H9 (cell line): Measurements from ENCODE around the gene SPINK6. TPM values are rescaled to one million over a fixed set of nuclear protein-coding genes. Genes with fewer than 3 reads are reported as not detected.

Source experiments
- DNase-seq: peaks from one replicate; pipeline ENCODE4 v3.0.0-alpha.2; 2017
- H2AFZ ChIP-seq: one replicate; pipeline ENCODE4 v1.6.1; 2013; ENCODE audit warnings: mild to moderate bottlenecking, low read length, control low read depth, moderate library complexity
- H2AK5ac ChIP-seq: 2 replicates; pipeline ENCODE4 v1.6.1; 2013; ENCODE audit warnings: low read length, control low read depth, mixed read lengths; ENCODE audit not compliant: insufficient read length
- H2BK120ac ChIP-seq: one replicate; pipeline ENCODE4 v1.6.1; 2013; ENCODE audit warnings: low read depth, mild to moderate bottlenecking, low read length, control low read depth, inconsistent platforms; ENCODE audit not compliant: poor library complexity, severe bottlenecking
- H2BK12ac ChIP-seq: 2 replicates; pipeline ENCODE4 v1.6.1; 2013; ENCODE audit warnings: low read length, control low read depth, mixed read lengths, low read depth; ENCODE audit not compliant: insufficient read length
- H2BK15ac ChIP-seq: 2 replicates; pipeline ENCODE4 v1.6.1; 2013; ENCODE audit warnings: low read depth, low read length, control low read depth
- H2BK20ac ChIP-seq: one replicate; pipeline ENCODE4 v1.6.1; 2013; ENCODE audit warnings: low read depth, mild to moderate bottlenecking, low read length, control low read depth, inconsistent platforms; ENCODE audit not compliant: poor library complexity, severe bottlenecking
- H2BK5ac ChIP-seq: 2 replicates; pipeline ENCODE4 v1.6.1; 2013; ENCODE audit warnings: low read length, control low read depth, mixed read lengths; ENCODE audit not compliant: insufficient read length
- H3K14ac ChIP-seq: 2 replicates; pipeline ENCODE4 v1.6.1; 2013; ENCODE audit warnings: low read length, control low read depth; ENCODE audit not compliant: insufficient read depth
- H3K18ac ChIP-seq: 2 replicates; pipeline ENCODE4 v1.6.1; 2013; ENCODE audit warnings: low read depth, mild to moderate bottlenecking, mixed read lengths, low read length, control low read depth; ENCODE audit not compliant: insufficient read length
- H3K23ac ChIP-seq: 2 replicates; pipeline ENCODE4 v1.6.1; 2013; ENCODE audit warnings: low read length, control low read depth, mixed read lengths, low read depth; ENCODE audit not compliant: insufficient read length
- H3K23me2 ChIP-seq: 2 replicates; pipeline ENCODE4 v1.6.1; 2013; ENCODE audit warnings: low read depth, mild to moderate bottlenecking, mixed read lengths, low read length, control low read depth; ENCODE audit not compliant: insufficient read length, poor library complexity, severe bottlenecking
- H3K27ac ChIP-seq: 2 replicates; pipeline ENCODE4 v1.5.1; 2013; ENCODE audit warnings: low read length, control low read depth, mixed read lengths, low read depth; ENCODE audit not compliant: insufficient read length
- H3K27me3 ChIP-seq: 2 replicates; pipeline ENCODE4 v1.6.1; 2013; ENCODE audit warnings: low read length, control low read depth, inconsistent platforms; ENCODE audit not compliant: insufficient read depth
- H3K4ac ChIP-seq: 2 replicates; pipeline ENCODE4 v1.6.1; 2013; ENCODE audit warnings: low read depth, mild to moderate bottlenecking, control low read depth, inconsistent platforms, low read length, moderate library complexity
- H3K4me1 ChIP-seq: 2 replicates; pipeline ENCODE4 v1.6.1; 2013; ENCODE audit warnings: low read length, control low read depth, inconsistent platforms; ENCODE audit not compliant: insufficient read depth
- H3K4me2 ChIP-seq: 2 replicates; pipeline ENCODE4 v1.6.1; 2013; ENCODE audit warnings: low read length, control low read depth, mixed read lengths; ENCODE audit not compliant: insufficient read length, insufficient read depth
- H3K56ac ChIP-seq: 2 replicates; pipeline ENCODE4 v1.6.1; 2013; ENCODE audit warnings: low read depth, mild to moderate bottlenecking, mixed read lengths, low read length, control low read depth; ENCODE audit not compliant: insufficient read length
- H3K79me1 ChIP-seq: 2 replicates; pipeline ENCODE4 v1.6.1; 2013; ENCODE audit warnings: low read depth, mild to moderate bottlenecking, moderate library complexity, low read length, control low read depth, inconsistent platforms; ENCODE audit not compliant: insufficient read depth, poor library complexity, severe bottlenecking
- H3K79me2 ChIP-seq: 2 replicates; pipeline ENCODE4 v1.6.1; 2013; ENCODE audit warnings: low read length, control low read depth, inconsistent platforms; ENCODE audit not compliant: insufficient read depth
- H3K9ac ChIP-seq: 2 replicates; pipeline ENCODE4 v1.6.1; 2013; ENCODE audit warnings: low read length, control low read depth, mixed read lengths; ENCODE audit not compliant: insufficient read length; ENCODE audit errors: extremely low read depth
- H3K9me3 ChIP-seq: one replicate; pipeline ENCODE4 v1.6.1; 2013; ENCODE audit warnings: low read depth, low read length, inconsistent platforms; ENCODE audit not compliant: control insufficient read depth
- H3T11ph ChIP-seq: one replicate; pipeline ENCODE4 v1.6.1; 2013; ENCODE audit warnings: mild to moderate bottlenecking, low read length, control low read depth, inconsistent platforms
- H4K20me1 ChIP-seq: one replicate; pipeline ENCODE4 v1.6.1; 2013; ENCODE audit not compliant: control insufficient read depth, insufficient read length, insufficient read depth
- H4K5ac ChIP-seq: 2 replicates; pipeline ENCODE4 v1.6.1; 2013; ENCODE audit warnings: low read depth, mild to moderate bottlenecking, mixed read lengths, low read length, control low read depth; ENCODE audit not compliant: insufficient read length
- H4K8ac ChIP-seq: replicated peaks from 2 replicates; pipeline ENCODE4 v1.6.1; 2013; ENCODE audit warnings: low read length, control low read depth, mixed read lengths, low read depth; ENCODE audit not compliant: insufficient read length
- H4K91ac ChIP-seq: 2 replicates; pipeline ENCODE4 v1.6.1; 2013; ENCODE audit warnings: low read depth, mild to moderate bottlenecking, moderate library complexity, mixed read lengths, low read length, control low read depth; ENCODE audit not compliant: insufficient read length
- H3K27ac Mint-ChIP-seq, 3 experiments: 2 replicates in 2 of 3; 3 replicates in 1 of 3; pipeline ENCODE4 v1.8.0; 2020 to 2021; ENCODE audit warnings: mixed read lengths in 3 of 3, mild to moderate bottlenecking in 1 of 3, moderate library complexity in 1 of 3
- H3K27me3 Mint-ChIP-seq: 2 replicates; pipeline ENCODE4 v1.8.0; 2021; ENCODE audit warnings: low read depth, mild to moderate bottlenecking, moderate library complexity, mixed read lengths
- H3K36me3 Mint-ChIP-seq, 3 experiments: 2 replicates in 2 of 3; 3 replicates in 1 of 3; pipeline ENCODE4 v1.8.0; 2020 to 2021; ENCODE audit warnings: low read depth in 3 of 3, mixed read lengths in 3 of 3; ENCODE audit not compliant: insufficient read depth in 1 of 3
- H3K4me1 Mint-ChIP-seq, 2 experiments: 2 replicates each; pipeline ENCODE4 v1.8.0; 2020; ENCODE audit warnings: mixed read lengths in 2 of 2
- H3K4me3 Mint-ChIP-seq, 2 experiments: 2 replicates in 1 of 2; 3 replicates in 1 of 2; pipeline ENCODE4 v1.8.0; 2020 to 2021; ENCODE audit warnings: mild to moderate bottlenecking in 2 of 2, mixed read lengths in 2 of 2, moderate library complexity in 1 of 2
- H3K9me3 Mint-ChIP-seq, 2 experiments: 2 replicates in 1 of 2; 3 replicates in 1 of 2; pipeline ENCODE4 v1.8.0; 2020; ENCODE audit warnings: mild to moderate bottlenecking in 2 of 2, mixed read lengths in 2 of 2, moderate library complexity in 1 of 2
- CTCF ChIP-seq: fragments of 200-600 bp; sonication (generic); conservative IDR thresholded peaks from 3 replicates; pipeline ENCODE4 v1.8.0; 2021; ENCODE audit warnings: antibody characterized with exemption, mild to moderate bottlenecking
- WGBS: extraction: QIAGEN DNeasy Blood & Tissue Kit; methylation state at CpG from one replicate; pipeline ENCODE4 v1.1.7; 2013; ENCODE audit warnings: missing lambda C conversion rate, low lambda C conversion rate, mixed read lengths; ENCODE audit not compliant: insufficient read length; ENCODE audit errors: extremely low coverage; 5-methylcytosine and 5-hydroxymethylcytosine counted together
- total RNA-seq: library from RNA; stranded (reverse); gene quantifications from 2 replicates; pipeline ENCODE4 v1.2.1, GENCODE V29; 2021

The SPINK6 gene
- total RNA-seq, 1 experiment from 2014 or later, result not detected

GRCh38 chr5:148224117-148224742 lies 21.4 kb downstream of the SPINK6 start:
- no peak overlapping the region for H2BK15ac ChIP-seq
- H3K4me1 Mint-ChIP-seq, result peaks cover 0 to 6% of the 10 kb centered on the region in 2 experiments; a peak in 2 of 4 replicates
- H2AK5ac ChIP-seq, result no peak overlapping the region
- H3K4me3 Mint-ChIP-seq, result no peak overlapping the region
- DNase-seq, result no peak
- H3K9ac ChIP-seq, result no peak overlapping the region
- H3K27me3 ChIP-seq, result no peaks in the 10 kb centered on the region
- H4K8ac ChIP-seq, result no peak overlapping the region
- H3K9me3 Mint-ChIP-seq, result no peaks in the 10 kb centered on the region
- no peak overlapping the region for H2BK20ac ChIP-seq
- H3K14ac ChIP-seq, result no peak overlapping the region
- H3K56ac ChIP-seq, result no peak overlapping the region
- no peaks in the 10 kb centered on the region for H3K23me2 ChIP-seq
- H3K79me1 ChIP-seq, result no peaks in the 10 kb centered on the region
- H3K27ac ChIP-seq, result no peak overlapping the region
- H2BK5ac ChIP-seq, result no peak overlapping the region
- H3T11ph ChIP-seq, result no peak overlapping the region
- H3K27ac Mint-ChIP-seq, result no peak overlapping the region
- no peak overlapping the region for H2BK12ac ChIP-seq
- H3K4me2 ChIP-seq, result no peak overlapping the region
- no peak for TF ChIP-seq CTCF
- H3K27me3 Mint-ChIP-seq, result no peaks in the 10 kb centered on the region
- no peak overlapping the region for H3K23ac ChIP-seq
- H3K18ac ChIP-seq, result no peak overlapping the region
- no peaks in the 10 kb centered on the region for H4K20me1 ChIP-seq
- no peak overlapping the region for H3K4ac ChIP-seq
- H4K5ac ChIP-seq, result no peak overlapping the region
- WGBS, result no CpG with 5 or more reads among the region's 2 CpGs
- H2BK120ac ChIP-seq, result no peak overlapping the region
- H3K36me3 Mint-ChIP-seq, result no peaks in the 10 kb centered on the region
- H3K79me2 ChIP-seq, result no peaks in the 10 kb centered on the region
- no peak overlapping the region for H2AFZ ChIP-seq
- H4K91ac ChIP-seq, result no peak overlapping the region
- H3K9me3 ChIP-seq, result no peaks in the 10 kb centered on the region
- H3K4me1 ChIP-seq, result no peaks in the 10 kb centered on the region
